ENCODE data around the gene CFAP77.

CFAP77 gene

DNA sequence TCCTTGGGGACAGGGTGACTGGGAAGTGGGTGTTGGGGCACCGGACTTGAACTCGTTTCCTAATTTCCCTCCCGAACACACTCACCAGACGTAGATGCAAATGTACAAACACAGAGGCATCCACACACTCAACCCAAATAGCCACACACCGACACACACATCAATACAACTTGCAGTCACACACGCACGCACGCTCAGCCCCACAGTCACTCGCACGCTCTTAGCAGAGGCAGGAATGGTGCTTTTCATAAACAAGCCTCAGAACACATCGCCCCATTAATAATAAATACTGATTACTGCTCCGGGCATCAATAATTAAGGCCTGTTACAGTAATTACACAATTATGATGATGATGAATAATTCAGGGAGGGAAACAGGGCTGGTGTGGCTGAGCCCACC lies 178.1 kb downstream of the CFAP77 start:
- TF ChIP-seq ZNF521 (tag by site-specific recombination; IDR thresholded peaks at IDR 0.05) (no peak), KLF8 (tag by site-specific recombination; IDR thresholded peaks at IDR 0.05) (no peak), ZNF121 (tag by site-specific recombination; IDR thresholded peaks at IDR 0.05) (no peak), KLF10 (tag by site-specific recombination; IDR thresholded peaks at IDR 0.05) (no peak)
- TF ChIP-seq, protein P1, sequence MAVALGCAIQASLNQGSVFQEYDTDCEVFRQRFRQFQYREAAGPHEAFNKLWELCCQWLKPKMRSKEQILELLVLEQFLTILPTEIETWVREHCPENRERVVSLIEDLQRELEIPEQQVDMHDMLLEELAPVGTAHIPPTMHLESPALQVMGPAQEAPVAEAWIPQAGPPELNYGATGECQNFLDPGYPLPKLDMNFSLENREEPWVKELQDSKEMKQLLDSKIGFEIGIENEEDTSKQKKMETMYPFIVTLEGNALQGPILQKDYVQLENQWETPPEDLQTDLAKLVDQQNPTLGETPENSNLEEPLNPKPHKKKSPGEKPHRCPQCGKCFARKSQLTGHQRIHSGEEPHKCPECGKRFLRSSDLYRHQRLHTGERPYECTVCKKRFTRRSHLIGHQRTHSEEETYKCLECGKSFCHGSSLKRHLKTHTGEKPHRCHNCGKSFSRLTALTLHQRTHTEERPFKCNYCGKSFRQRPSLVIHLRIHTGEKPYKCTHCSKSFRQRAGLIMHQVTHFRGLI (tag by site-specific recombination; IDR thresholded peaks at IDR 0.05) = no peak
- H3K27ac ChIP-seq (ENCODE audit: extremely low read depth, low read depth, low read length) = no peak overlapping the region
- ChIA-PET POLR2A (no interaction called here), CTCF (interaction anchor here (0.8 kb wide), 1 partner anchor 175 kb away, joined by 5 read pairs; no protein-coding TSS in a partner anchor)
- H3K36me3 ChIP-seq (ENCODE audit: control insufficient read depth in 2 of 2, insufficient read depth in 1 of 2, low read length in 2 of 2) = no peaks in the 10 kb centered on the region
- H3K9me3 ChIP-seq (ENCODE audit: control insufficient read depth, insufficient read depth, low read depth, low read length) = no peaks in the 10 kb centered on the region
- H3K4me1 ChIP-seq (ENCODE audit: control insufficient read depth, insufficient read depth, low read length) = no peaks in the 10 kb centered on the region
- no peak overlapping the region for H3K4me3 ChIP-seq (ENCODE audit: low read depth, low read length)

DNA sequence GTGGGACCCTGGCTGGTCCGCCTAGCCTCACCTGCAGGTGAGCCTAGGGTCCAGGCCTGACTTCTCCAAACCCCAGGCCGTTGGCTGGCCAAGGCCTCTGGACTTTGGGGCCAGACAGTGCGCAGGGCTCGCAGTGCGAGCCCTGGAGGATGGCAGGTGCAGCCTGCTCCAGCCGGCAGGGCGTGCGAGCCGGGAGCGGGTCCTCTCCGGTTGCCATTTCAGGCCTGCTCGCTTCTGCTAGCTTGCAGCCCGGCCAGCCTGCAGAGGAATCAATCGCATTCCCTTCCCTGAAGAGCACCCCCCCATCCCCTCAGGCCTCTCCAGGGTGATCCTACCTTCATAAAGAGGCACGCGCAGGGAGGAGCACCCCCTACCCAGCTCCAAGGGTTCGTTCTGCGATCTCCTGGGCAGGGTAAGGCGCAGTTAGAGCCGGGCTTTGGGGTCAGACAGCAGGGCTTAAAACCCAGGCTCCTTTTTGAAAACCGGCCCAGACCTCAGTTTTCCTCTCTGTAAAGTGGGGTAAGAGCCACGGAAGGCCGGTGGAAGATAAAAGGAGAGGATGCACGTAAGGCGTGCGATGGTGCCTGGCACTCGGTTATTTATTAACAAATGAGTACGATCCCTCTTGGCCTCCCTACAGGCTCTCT lies 178.6 kb downstream of the CFAP77 start:
- Histone ChIP-seq H3K9me3 (ENCODE audit: control insufficient read depth, insufficient read depth, low read depth, low read length) (no peaks in the 10 kb centered on the region), H3K4me1 (ENCODE audit: control insufficient read depth, insufficient read depth, low read length) (no peaks in the 10 kb centered on the region), H3K36me3 (ENCODE audit: control insufficient read depth in 2 of 2, insufficient read depth in 1 of 2, low read length in 2 of 2) (no peaks in the 10 kb centered on the region), H3K4me3 (ENCODE audit: low read depth, low read length) (no peak overlapping the region), H3K27ac (ENCODE audit: extremely low read depth, low read depth, low read length) (no peak overlapping the region)
- ChIA-PET POLR2A (no interaction called here), CTCF (no interaction called here)
- TF ChIP-seq, protein P2, sequence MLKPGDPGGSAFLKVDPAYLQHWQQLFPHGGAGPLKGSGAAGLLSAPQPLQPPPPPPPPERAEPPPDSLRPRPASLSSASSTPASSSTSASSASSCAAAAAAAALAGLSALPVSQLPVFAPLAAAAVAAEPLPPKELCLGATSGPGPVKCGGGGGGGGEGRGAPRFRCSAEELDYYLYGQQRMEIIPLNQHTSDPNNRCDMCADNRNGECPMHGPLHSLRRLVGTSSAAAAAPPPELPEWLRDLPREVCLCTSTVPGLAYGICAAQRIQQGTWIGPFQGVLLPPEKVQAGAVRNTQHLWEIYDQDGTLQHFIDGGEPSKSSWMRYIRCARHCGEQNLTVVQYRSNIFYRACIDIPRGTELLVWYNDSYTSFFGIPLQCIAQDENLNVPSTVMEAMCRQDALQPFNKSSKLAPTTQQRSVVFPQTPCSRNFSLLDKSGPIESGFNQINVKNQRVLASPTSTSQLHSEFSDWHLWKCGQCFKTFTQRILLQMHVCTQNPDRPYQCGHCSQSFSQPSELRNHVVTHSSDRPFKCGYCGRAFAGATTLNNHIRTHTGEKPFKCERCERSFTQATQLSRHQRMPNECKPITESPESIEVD (tag by site-specific recombination; IDR thresholded peaks at IDR 0.05) = no peak
- TF ChIP-seq ZNF596 (tag by site-specific recombination; IDR thresholded peaks at IDR 0.05) (no peak), ZNF621 (tag by site-specific recombination; IDR thresholded peaks at IDR 0.05) (no peak), ZNF600 (tag by site-specific recombination; IDR thresholded peaks at IDR 0.05) (no peak)

DNA sequence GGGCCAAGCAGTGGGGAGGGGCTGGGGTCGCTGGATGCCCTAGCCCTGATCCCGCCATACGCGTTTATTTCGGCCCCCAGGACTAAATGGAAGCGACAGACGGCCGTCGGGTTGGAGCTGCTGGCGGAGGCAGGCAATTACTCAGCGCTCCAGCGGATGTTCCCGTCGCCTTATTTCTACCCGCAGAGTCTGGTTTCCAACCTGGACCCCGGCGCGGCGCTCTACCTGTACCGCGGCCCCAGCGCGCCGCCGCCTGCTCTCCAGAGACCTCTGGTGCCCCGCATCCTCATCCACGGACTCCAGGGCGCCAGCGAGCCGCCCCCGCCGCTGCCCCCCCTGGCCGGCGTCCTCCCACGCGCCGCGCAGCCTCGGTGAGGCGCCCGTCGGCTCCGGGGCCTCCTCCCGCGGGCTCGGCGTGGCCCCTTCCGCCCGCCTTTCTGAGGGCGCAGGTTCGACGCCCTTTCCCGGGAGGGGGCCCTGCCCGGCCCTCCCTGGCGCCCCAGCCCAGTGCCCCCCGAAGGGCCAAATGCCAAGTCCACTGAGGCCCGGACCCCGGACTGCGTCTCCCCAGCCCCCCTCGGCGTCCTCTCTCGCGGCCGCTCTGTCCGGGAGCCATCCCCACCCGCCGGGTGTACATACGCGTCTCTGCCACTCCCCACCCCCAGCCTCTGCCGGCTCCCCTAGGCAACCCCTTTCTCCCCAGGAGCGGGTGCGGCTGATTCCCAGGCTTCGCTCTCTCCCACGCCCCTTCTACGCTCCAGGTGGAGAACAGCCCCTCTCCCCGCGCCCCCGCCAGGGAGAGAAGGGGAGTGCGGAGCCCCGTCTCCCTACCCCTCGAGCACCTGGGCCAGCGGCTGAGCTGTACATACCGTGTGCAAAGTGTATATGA lies 179.4 kb downstream of the CFAP77 start:
- Histone ChIP-seq H3K9me3 (ENCODE audit: control insufficient read depth, insufficient read depth, low read depth, low read length) (no peaks in the 10 kb centered on the region), H3K27ac (ENCODE audit: extremely low read depth, low read depth, low read length) (no peak overlapping the region), H3K4me3 (ENCODE audit: low read depth, low read length) (no peak overlapping the region), H3K4me1 (ENCODE audit: control insufficient read depth, insufficient read depth, low read length) (no peaks in the 10 kb centered on the region), H3K36me3 (ENCODE audit: control insufficient read depth in 2 of 2, insufficient read depth in 1 of 2, low read length in 2 of 2) (peaks cover 0 to 2% of the 10 kb centered on the region in 2 experiments; a peak in 1 of 3 replicates)
- POLR2A ChIA-PET = no interaction called here
- CTCF ChIA-PET = interaction anchor here (0.6 kb wide), 2 partner anchors 110 to 592 kb away, joined by 3 to 4 read pairs; no protein-coding TSS in a partner anchor
- TF ChIP-seq ZNF16 (tag by site-specific recombination; IDR thresholded peaks at IDR 0.05; ENCODE audit: low read depth) (no peak), ZBTB8A (tag by site-specific recombination; IDR thresholded peaks at IDR 0.05) (no peak), GLI2 (tag by site-specific recombination; IDR thresholded peaks at IDR 0.05; ENCODE audit: borderline replicate concordance, low read depth) (no peak), ZFP69B (tag by site-specific recombination; IDR thresholded peaks at IDR 0.05) (no peak), EGR2 (tag by site-specific recombination; IDR thresholded peaks at IDR 0.05; ENCODE audit: low read depth) (no peak), SP3 (tag by site-specific recombination; IDR thresholded peaks at IDR 0.05) (no peak)
- TF ChIP-seq, protein P3, sequence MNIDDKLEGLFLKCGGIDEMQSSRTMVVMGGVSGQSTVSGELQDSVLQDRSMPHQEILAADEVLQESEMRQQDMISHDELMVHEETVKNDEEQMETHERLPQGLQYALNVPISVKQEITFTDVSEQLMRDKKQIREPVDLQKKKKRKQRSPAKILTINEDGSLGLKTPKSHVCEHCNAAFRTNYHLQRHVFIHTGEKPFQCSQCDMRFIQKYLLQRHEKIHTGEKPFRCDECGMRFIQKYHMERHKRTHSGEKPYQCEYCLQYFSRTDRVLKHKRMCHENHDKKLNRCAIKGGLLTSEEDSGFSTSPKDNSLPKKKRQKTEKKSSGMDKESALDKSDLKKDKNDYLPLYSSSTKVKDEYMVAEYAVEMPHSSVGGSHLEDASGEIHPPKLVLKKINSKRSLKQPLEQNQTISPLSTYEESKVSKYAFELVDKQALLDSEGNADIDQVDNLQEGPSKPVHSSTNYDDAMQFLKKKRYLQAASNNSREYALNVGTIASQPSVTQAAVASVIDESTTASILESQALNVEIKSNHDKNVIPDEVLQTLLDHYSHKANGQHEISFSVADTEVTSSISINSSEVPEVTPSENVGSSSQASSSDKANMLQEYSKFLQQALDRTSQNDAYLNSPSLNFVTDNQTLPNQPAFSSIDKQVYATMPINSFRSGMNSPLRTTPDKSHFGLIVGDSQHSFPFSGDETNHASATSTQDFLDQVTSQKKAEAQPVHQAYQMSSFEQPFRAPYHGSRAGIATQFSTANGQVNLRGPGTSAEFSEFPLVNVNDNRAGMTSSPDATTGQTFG (tag by site-specific recombination; IDR thresholded peaks at IDR 0.05; ENCODE audit: borderline replicate concordance) = no peak
- TF ChIP-seq, protein P4, sequence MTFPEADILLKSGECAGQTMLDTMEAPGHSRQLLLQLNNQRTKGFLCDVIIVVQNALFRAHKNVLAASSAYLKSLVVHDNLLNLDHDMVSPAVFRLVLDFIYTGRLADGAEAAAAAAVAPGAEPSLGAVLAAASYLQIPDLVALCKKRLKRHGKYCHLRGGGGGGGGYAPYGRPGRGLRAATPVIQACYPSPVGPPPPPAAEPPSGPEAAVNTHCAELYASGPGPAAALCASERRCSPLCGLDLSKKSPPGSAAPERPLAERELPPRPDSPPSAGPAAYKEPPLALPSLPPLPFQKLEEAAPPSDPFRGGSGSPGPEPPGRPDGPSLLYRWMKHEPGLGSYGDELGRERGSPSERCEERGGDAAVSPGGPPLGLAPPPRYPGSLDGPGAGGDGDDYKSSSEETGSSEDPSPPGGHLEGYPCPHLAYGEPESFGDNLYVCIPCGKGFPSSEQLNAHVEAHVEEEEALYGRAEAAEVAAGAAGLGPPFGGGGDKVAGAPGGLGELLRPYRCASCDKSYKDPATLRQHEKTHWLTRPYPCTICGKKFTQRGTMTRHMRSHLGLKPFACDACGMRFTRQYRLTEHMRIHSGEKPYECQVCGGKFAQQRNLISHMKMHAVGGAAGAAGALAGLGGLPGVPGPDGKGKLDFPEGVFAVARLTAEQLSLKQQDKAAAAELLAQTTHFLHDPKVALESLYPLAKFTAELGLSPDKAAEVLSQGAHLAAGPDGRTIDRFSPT (tag by site-specific recombination; IDR thresholded peaks at IDR 0.05) = no peak
